ENCODE data around the gene EXOSC10. TPM values are rescaled to one million over a fixed set of nuclear protein-coding genes. Genes with fewer than 3 reads are reported as not detected.
"Not testable (repeated sequence)": the region's sequence is repeated elsewhere in the genome, so short reads cannot be mapped to it uniquely, and the experiment has no call there.

Gene EXOSC10
- total RNA-seq, 1 donor from 2014 or later, result 38.7 TPM

DNA sequence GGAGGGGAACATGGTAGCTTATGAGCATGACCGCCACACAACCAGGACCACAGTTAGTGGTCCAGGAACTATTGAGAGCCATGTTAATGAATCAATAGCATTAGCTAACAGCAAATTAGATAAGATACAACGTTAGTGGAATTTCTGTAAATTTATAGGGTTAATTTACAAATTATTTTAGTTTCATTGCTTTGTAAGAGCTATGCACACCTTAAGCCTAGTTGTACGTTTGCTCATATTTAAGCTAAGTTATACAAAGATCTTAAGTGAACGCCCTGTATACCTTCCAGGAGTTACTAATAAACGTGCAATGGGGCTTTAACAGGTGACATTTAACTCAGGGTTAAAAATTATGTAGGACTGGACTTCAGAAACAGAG lies 749 bp downstream of the EXOSC10 start:
- DNase-seq (ENCODE audit: low spot score in 2 of 2), result no peak
- Histone ChIP-seq H3K36me3 (peaks cover 34 to 37% of the 10 kb centered on the region in 2 donors), H3K4me1 (peaks cover 0 to 14% of the 10 kb centered on the region in 2 donors), H3K27me3 (no peaks in the 10 kb centered on the region), H3K27ac (peak overlapping the region in 1 of 2 donors; percentile 80), H3K9me3 (no peaks in the 10 kb centered on the region), H3K4me3 (peak overlapping the region; percentile 85 to 89)
- intact Hi-C loops (cut with DNase I), result loop anchor here (1.0 to 2.0 kb wide), 3 partner anchors 39 to 174 kb away; partner anchors contain the start of genes MTOR, SRM and UBIAD1
- TF ChIP-seq, protein P1, sequence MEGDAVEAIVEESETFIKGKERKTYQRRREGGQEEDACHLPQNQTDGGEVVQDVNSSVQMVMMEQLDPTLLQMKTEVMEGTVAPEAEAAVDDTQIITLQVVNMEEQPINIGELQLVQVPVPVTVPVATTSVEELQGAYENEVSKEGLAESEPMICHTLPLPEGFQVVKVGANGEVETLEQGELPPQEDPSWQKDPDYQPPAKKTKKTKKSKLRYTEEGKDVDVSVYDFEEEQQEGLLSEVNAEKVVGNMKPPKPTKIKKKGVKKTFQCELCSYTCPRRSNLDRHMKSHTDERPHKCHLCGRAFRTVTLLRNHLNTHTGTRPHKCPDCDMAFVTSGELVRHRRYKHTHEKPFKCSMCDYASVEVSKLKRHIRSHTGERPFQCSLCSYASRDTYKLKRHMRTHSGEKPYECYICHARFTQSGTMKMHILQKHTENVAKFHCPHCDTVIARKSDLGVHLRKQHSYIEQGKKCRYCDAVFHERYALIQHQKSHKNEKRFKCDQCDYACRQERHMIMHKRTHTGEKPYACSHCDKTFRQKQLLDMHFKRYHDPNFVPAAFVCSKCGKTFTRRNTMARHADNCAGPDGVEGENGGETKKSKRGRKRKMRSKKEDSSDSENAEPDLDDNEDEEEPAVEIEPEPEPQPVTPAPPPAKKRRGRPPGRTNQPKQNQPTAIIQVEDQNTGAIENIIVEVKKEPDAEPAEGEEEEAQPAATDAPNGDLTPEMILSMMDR (IDR thresholded peaks at IDR 0.05), result no peak

DNA sequence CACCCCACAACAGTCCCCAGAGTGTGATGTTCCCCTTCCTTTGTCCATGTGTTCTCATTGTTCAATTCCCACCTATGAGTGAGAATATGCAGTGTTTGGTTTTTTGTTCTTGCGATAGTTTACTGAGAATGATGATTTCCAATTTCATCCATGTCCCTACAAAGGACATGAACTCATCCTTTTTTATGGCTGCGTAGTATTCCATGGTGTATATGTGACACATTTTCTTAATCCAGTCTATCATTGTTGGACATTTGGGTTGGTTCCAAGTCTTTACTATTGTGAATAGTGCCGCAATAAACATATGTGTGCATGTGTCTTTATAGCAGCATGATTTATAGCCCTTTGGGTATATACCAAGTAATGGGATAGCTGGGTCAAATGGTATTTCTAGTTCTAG lies 15.9 kb downstream of the EXOSC10 start:
- H3K27ac ChIP-seq; H3K4me3 ChIP-seq; H3K27me3 ChIP-seq; H3K4me1 ChIP-seq; intact Hi-C loops (cut with DNase I); DNase-seq (ENCODE audit: low spot score in 2 of 2); H3K9me3 ChIP-seq: not testable (repeated sequence)
- H3K36me3 ChIP-seq, result peaks cover 60 to 66% of the 10 kb centered on the region in 2 donors

DNA sequence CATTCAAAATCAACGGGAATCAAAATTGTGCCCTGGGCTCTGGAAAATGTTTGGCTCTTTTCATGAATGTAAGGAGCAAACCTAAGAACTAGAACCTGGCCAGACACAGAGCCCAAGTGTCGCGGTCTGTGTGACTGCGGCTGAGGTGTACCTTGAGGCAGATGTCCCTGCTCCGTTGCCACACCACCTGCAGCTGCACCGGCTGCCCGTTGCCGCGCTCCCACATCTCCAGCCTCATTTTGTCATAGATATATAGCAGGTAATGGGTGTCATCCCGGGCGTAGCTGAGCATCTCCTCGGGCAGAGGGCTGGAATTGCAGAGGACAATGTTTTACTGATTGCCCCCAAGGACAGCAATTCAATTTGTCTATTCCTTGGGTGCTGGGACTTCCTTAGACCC lies 18.7 kb downstream of the EXOSC10 start:
- no peaks in the 10 kb centered on the region for H3K9me3 ChIP-seq
- no peak for DNase-seq (ENCODE audit: low spot score in 2 of 2)
- intact Hi-C loops (cut with DNase I), result no loop called here
- no peak overlapping the region for H3K27ac ChIP-seq
- H3K4me3 ChIP-seq, result no peak overlapping the region
- TF ChIP-seq, protein P1 (IDR thresholded peaks at IDR 0.05), result no peak
- no peaks in the 10 kb centered on the region for H3K4me1 ChIP-seq
- no peaks in the 10 kb centered on the region for H3K27me3 ChIP-seq
- peaks cover 62 to 71% of the 10 kb centered on the region in 2 donors for H3K36me3 ChIP-seq

DNA sequence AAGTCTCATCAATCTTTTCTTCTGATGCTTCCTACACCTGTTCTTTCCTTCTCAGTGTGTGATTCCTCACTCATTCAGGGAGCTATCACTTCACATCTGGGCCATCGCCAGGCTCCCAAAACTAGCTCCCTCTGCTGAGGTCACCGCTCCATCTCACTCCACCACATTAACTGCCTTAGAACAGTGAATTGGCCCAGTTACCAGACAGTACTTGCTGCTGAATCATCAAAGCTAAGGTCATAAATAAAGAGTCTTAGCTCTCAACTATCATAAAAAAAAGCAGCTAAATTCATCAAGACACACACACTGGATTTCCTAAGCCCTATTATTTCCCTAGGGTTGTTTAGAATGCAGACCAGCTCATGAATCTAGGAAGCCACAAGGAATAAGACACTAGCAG lies 21.0 kb downstream of the EXOSC10 start:
- Histone ChIP-seq H3K9me3 (no peaks in the 10 kb centered on the region), H3K4me1 (no peaks in the 10 kb centered on the region), H3K27ac (no peak overlapping the region), H3K4me3 (no peak overlapping the region), H3K36me3 (peaks cover 83 to 94% of the 10 kb centered on the region in 2 donors), H3K27me3 (no peaks in the 10 kb centered on the region)
- TF ChIP-seq, protein P1 (IDR thresholded peaks at IDR 0.05), result no peak
- intact Hi-C loops (cut with DNase I), result no loop called here
- no peak for DNase-seq (ENCODE audit: low spot score in 2 of 2)

DNA sequence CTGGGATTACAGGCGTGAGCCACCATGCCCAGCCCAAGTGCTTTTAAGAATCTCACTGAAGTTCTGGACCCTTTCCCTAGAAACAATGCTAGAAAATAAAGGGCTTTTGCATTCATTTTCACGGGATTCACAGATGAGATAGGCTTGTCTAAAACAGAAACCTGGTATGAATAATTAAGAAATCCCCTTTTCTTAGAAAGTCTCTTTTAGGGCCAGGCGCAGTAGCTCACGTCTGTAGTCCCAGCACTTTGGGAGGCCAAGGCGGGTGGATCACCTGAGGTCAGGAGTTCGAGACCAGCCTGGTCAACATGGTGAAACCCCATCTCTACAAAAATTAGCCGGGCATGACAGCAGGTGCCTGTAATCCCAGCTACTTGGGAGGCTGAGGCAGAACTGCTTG lies 26.3 kb downstream of the EXOSC10 start:
- H3K9me3 ChIP-seq; H3K4me3 ChIP-seq; intact Hi-C loops (cut with DNase I); H3K27ac ChIP-seq; H3K27me3 ChIP-seq; DNase-seq (ENCODE audit: low spot score in 2 of 2); H3K4me1 ChIP-seq: not testable (repeated sequence)
- peaks cover 83 to 97% of the 10 kb centered on the region in 2 donors for H3K36me3 ChIP-seq

DNA sequence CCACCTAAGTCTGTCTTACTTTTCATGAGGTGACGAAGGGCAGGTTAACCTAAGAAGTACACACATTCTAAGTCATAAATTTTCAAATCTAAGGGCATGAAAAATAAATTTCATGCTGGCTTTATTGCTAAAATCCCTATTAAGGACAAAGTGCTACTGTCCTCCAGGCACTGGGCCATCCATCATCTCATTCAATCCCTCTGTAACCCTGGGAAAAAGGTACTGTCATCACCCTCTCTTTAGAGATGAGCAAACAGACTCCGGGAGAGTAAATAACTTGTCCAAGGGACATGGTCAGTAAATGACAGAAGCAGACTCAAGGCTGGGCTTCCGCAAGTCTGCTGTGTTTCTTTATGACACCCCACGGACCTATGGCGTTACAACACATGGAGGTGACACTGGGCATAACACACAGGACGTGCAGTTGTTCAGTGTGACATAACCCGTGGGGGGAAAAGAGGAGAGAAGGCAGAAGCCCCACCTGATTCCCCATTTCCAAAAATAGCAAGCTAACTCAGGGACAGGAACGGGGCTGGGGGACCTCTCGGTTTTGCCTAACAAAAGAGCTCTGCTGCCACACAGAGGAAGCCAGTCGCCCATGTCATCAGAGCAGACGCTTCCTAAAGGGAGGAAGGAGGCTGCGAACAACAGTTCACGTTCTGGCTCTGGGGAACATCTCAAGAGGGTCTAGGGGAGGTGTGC lies 27.3 kb downstream of the EXOSC10 start:
- no peaks in the 10 kb centered on the region for H3K4me1 ChIP-seq
- peaks cover 87 to 100% of the 10 kb centered on the region in 2 donors for H3K36me3 ChIP-seq
- TF ChIP-seq, protein P1 (IDR thresholded peaks at IDR 0.05), result no peak
- H3K27ac ChIP-seq, result no peak overlapping the region
- intact Hi-C loops (cut with DNase I), result no loop called here
- no peaks in the 10 kb centered on the region for H3K9me3 ChIP-seq
- H3K27me3 ChIP-seq, result no peaks in the 10 kb centered on the region
- H3K4me3 ChIP-seq, result no peak overlapping the region
- DNase-seq (ENCODE audit: low spot score in 2 of 2), result no peak

Data from ascending aorta (tissue), 2 donors.